ENCODE measurements around the gene GFM2.
A peak's percentile ranks its signal among the peaks of the same experiment; 100 is the strongest.

GFM2 gene

GRCh38 chr5:74766418-74766848, 484 bp downstream of the GFM2 start:
- peak overlapping the region; percentile 82 to 96 for H3K4me3 ChIP-seq (ENCODE audit: low read length in 2 of 2)
- H3K4me2 ChIP-seq (ENCODE audit: insufficient read depth, low read length, poor library complexity, severe bottlenecking), result peak overlapping the region; percentile 64
- H3K36me3 ChIP-seq (replicated peaks in 1 of 2; ENCODE audit: control insufficient read depth in 2 of 2, insufficient read depth in 2 of 2, low read length in 2 of 2), result peaks cover 0 to 71% of the 10 kb centered on the region in 2 donors
- H2BK120ac ChIP-seq (ENCODE audit: low read depth, low read length), result no peak overlapping the region
- H3K27ac ChIP-seq (replicated peaks; ENCODE audit: low read length), result no peak overlapping the region
- no peak overlapping the region for H3K23ac ChIP-seq (ENCODE audit: low read depth, low read length, poor library complexity)
- H4K91ac ChIP-seq (ENCODE audit: low read depth, low read length, poor library complexity), result no peak overlapping the region
- no peaks in the 10 kb centered on the region for H3K9me3 ChIP-seq (replicated peaks in 1 of 2; ENCODE audit: control insufficient read depth in 2 of 2, insufficient read depth in 1 of 2, low read depth in 1 of 2, low read length in 2 of 2)
- peak overlapping the region; percentile 91 for H2AFZ ChIP-seq (ENCODE audit: low read length)
- no peak overlapping the region for H3K14ac ChIP-seq (ENCODE audit: low read length)
- H3K4ac ChIP-seq (ENCODE audit: low read length), result no peak overlapping the region
- no peak overlapping the region for H4K8ac ChIP-seq (ENCODE audit: low read depth, low read length)
- no peak overlapping the region for H2AK5ac ChIP-seq (ENCODE audit: low read depth, low read length)
- H3K27me3 ChIP-seq (ENCODE audit: control insufficient read depth in 3 of 3, insufficient read depth in 3 of 3, low read depth in 1 of 3, low read length in 3 of 3), result no peaks in the 10 kb centered on the region
- WGBS, 2 donors (ENCODE audit: extremely low coverage in 2 of 2, insufficient read length in 2 of 2, insufficient replicate concordance in 1 of 2), result no CpG with 5 or more reads among the region's 10 CpGs
- H3K79me1 ChIP-seq (ENCODE audit: low read depth, low read length), result peaks cover 6% of the 10 kb centered on the region
- H3K4me1 ChIP-seq (ENCODE audit: control insufficient read depth in 2 of 2, insufficient read depth in 1 of 2, low read depth in 1 of 2, low read length in 2 of 2), result peaks cover 8 to 14% of the 10 kb centered on the region in 2 donors
- no peak overlapping the region for H2BK5ac ChIP-seq (ENCODE audit: low read length)
- DNase-seq (ENCODE audit: low spot score), result peak; percentile 21
- no peak overlapping the region for H3K18ac ChIP-seq (ENCODE audit: low read length)
- no peak overlapping the region for H2BK15ac ChIP-seq (ENCODE audit: low read length)
- H2BK12ac ChIP-seq (ENCODE audit: low read length), result no peak overlapping the region
- H3K9ac ChIP-seq (ENCODE audit: low read depth, low read length, poor library complexity), result peak overlapping the region; percentile 94

DNA sequence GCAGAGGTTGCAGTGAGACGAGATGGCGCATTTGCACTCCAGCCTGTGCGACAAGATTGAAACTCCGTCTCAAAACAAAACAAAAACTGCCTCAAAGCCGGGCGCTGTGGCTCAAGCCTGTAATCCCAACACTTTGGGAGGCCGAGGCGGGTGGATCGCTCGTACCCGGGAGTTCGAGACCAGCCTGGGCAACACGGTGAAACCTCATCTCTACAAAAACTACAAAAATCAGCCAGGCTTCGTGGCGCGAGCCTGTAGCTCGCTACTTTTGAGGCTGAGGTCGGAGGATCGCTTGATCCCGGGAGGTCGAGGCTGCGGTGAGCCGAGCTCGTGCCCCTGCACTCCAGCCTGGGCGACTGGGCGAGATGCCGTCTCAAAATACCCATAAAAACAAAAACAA, 988 bp downstream of the GFM2 start:
- Histone ChIP-seq H2AK5ac (ENCODE audit: low read depth, low read length) (no peak overlapping the region), H3K36me3 (replicated peaks in 1 of 2; ENCODE audit: control insufficient read depth in 2 of 2, insufficient read depth in 2 of 2, low read length in 2 of 2) (peaks cover 0 to 71% of the 10 kb centered on the region in 2 donors), H3K18ac (ENCODE audit: low read length) (no peak overlapping the region), H3K4ac (ENCODE audit: low read length) (no peak overlapping the region), H2BK5ac (ENCODE audit: low read length) (no peak overlapping the region), H4K8ac (ENCODE audit: low read depth, low read length) (no peak overlapping the region), H3K9me3 (replicated peaks in 1 of 2; ENCODE audit: control insufficient read depth in 2 of 2, insufficient read depth in 1 of 2, low read depth in 1 of 2, low read length in 2 of 2) (no peaks in the 10 kb centered on the region), H2BK15ac (ENCODE audit: low read length) (no peak overlapping the region), H2BK120ac (ENCODE audit: low read depth, low read length) (no peak overlapping the region), H2BK12ac (ENCODE audit: low read length) (no peak overlapping the region), H3K9ac (ENCODE audit: low read depth, low read length, poor library complexity) (no peak overlapping the region), H3K79me1 (ENCODE audit: low read depth, low read length) (peaks cover 6% of the 10 kb centered on the region), H3K4me1 (ENCODE audit: control insufficient read depth in 2 of 2, insufficient read depth in 1 of 2, low read depth in 1 of 2, low read length in 2 of 2) (peaks cover 8 to 14% of the 10 kb centered on the region in 2 donors), H3K4me2 (ENCODE audit: insufficient read depth, low read length, poor library complexity, severe bottlenecking) (peak overlapping the region; percentile 64), H3K27ac (replicated peaks; ENCODE audit: low read length) (no peak overlapping the region), H3K27me3 (ENCODE audit: control insufficient read depth in 3 of 3, insufficient read depth in 3 of 3, low read depth in 1 of 3, low read length in 3 of 3) (no peaks in the 10 kb centered on the region), H3K4me3 (ENCODE audit: low read length in 2 of 2) (peak overlapping the region; percentile 67 to 82), H3K23ac (ENCODE audit: low read depth, low read length, poor library complexity) (no peak overlapping the region), H3K14ac (ENCODE audit: low read length) (no peak overlapping the region), H4K91ac (ENCODE audit: low read depth, low read length, poor library complexity) (no peak overlapping the region), H2AFZ (ENCODE audit: low read length) (no peak overlapping the region)
- DNase-seq (ENCODE audit: low spot score), result no peak
- WGBS, 2 donors (ENCODE audit: extremely low coverage in 2 of 2, insufficient read length in 2 of 2, insufficient replicate concordance in 1 of 2), result no CpG with 5 or more reads among the region's 27 CpGs

GRCh38 chr5:74765201-74765600, 1.7 kb downstream of the GFM2 start:
- Histone ChIP-seq H3K14ac (ENCODE audit: low read length) (no peak overlapping the region), H4K8ac (ENCODE audit: low read depth, low read length) (no peak overlapping the region), H2BK120ac (ENCODE audit: low read depth, low read length) (no peak overlapping the region), H2BK15ac (ENCODE audit: low read length) (no peak overlapping the region), H3K9me3 (replicated peaks in 1 of 2; ENCODE audit: control insufficient read depth in 2 of 2, insufficient read depth in 1 of 2, low read depth in 1 of 2, low read length in 2 of 2) (no peaks in the 10 kb centered on the region), H3K18ac (ENCODE audit: low read length) (no peak overlapping the region), H4K91ac (ENCODE audit: low read depth, low read length, poor library complexity) (no peak overlapping the region), H2AFZ (ENCODE audit: low read length) (no peak overlapping the region), H3K79me1 (ENCODE audit: low read depth, low read length) (peaks cover 6% of the 10 kb centered on the region), H3K9ac (ENCODE audit: low read depth, low read length, poor library complexity) (no peak overlapping the region), H2BK12ac (ENCODE audit: low read length) (no peak overlapping the region), H2AK5ac (ENCODE audit: low read depth, low read length) (no peak overlapping the region), H2BK5ac (ENCODE audit: low read length) (no peak overlapping the region), H3K27me3 (ENCODE audit: control insufficient read depth in 3 of 3, insufficient read depth in 3 of 3, low read depth in 1 of 3, low read length in 3 of 3) (no peaks in the 10 kb centered on the region), H3K23ac (ENCODE audit: low read depth, low read length, poor library complexity) (no peak overlapping the region), H3K4me1 (ENCODE audit: control insufficient read depth in 2 of 2, insufficient read depth in 1 of 2, low read depth in 1 of 2, low read length in 2 of 2) (peaks cover 8 to 14% of the 10 kb centered on the region in 2 donors), H3K4me2 (ENCODE audit: insufficient read depth, low read length, poor library complexity, severe bottlenecking) (no peak overlapping the region), H3K36me3 (replicated peaks in 1 of 2; ENCODE audit: control insufficient read depth in 2 of 2, insufficient read depth in 2 of 2, low read length in 2 of 2) (peaks cover 0 to 71% of the 10 kb centered on the region in 2 donors), H3K4me3 (ENCODE audit: low read length in 2 of 2) (no peak overlapping the region), H3K4ac (ENCODE audit: low read length) (no peak overlapping the region), H3K27ac (replicated peaks; ENCODE audit: low read length) (no peak overlapping the region)
- no peak for DNase-seq (ENCODE audit: low spot score)
- no CpG with 5 or more reads among the region's 9 CpGs for WGBS, 2 donors (ENCODE audit: extremely low coverage in 2 of 2, insufficient read length in 2 of 2, insufficient replicate concordance in 1 of 2)

- H3K27me3 ChIP-seq (ENCODE audit: control insufficient read depth in 3 of 3, insufficient read depth in 3 of 3, low read depth in 1 of 3, low read length in 3 of 3), result no peaks in the 10 kb centered on the region
- H4K91ac ChIP-seq (ENCODE audit: low read depth, low read length, poor library complexity), result no peak overlapping the region
- peaks cover 6% of the 10 kb centered on the region for H3K79me1 ChIP-seq (ENCODE audit: low read depth, low read length)
- DNase-seq (ENCODE audit: low spot score), result no peak
- H2BK5ac ChIP-seq (ENCODE audit: low read length), result no peak overlapping the region
- no peak overlapping the region for H3K14ac ChIP-seq (ENCODE audit: low read length)
- no peak overlapping the region for H2AK5ac ChIP-seq (ENCODE audit: low read depth, low read length)
- no peak overlapping the region for H3K4ac ChIP-seq (ENCODE audit: low read length)
- no peak overlapping the region for H2BK12ac ChIP-seq (ENCODE audit: low read length)
- no peaks in the 10 kb centered on the region for H3K9me3 ChIP-seq (replicated peaks in 1 of 2; ENCODE audit: control insufficient read depth in 2 of 2, insufficient read depth in 1 of 2, low read depth in 1 of 2, low read length in 2 of 2)
- H3K18ac ChIP-seq (ENCODE audit: low read length), result no peak overlapping the region
- H3K23ac ChIP-seq (ENCODE audit: low read depth, low read length, poor library complexity), result no peak overlapping the region
- H3K4me1 ChIP-seq (ENCODE audit: control insufficient read depth in 2 of 2, insufficient read depth in 1 of 2, low read depth in 1 of 2, low read length in 2 of 2), result peaks cover 8 to 14% of the 10 kb centered on the region in 2 donors
- H3K36me3 ChIP-seq (replicated peaks in 1 of 2; ENCODE audit: control insufficient read depth in 2 of 2, insufficient read depth in 2 of 2, low read length in 2 of 2), result peaks cover 0 to 70% of the 10 kb centered on the region in 2 donors
- H3K9ac ChIP-seq (ENCODE audit: low read depth, low read length, poor library complexity), result no peak overlapping the region
- no peak overlapping the region for H3K27ac ChIP-seq (replicated peaks; ENCODE audit: low read length)
- H3K4me3 ChIP-seq (ENCODE audit: low read length in 2 of 2), result no peak overlapping the region
- H3K4me2 ChIP-seq (ENCODE audit: insufficient read depth, low read length, poor library complexity, severe bottlenecking), result no peak overlapping the region
- H2AFZ ChIP-seq (ENCODE audit: low read length), result no peak overlapping the region
- no peak overlapping the region for H2BK15ac ChIP-seq (ENCODE audit: low read length)
- H4K8ac ChIP-seq (ENCODE audit: low read depth, low read length), result no peak overlapping the region
- H2BK120ac ChIP-seq (ENCODE audit: low read depth, low read length), result no peak overlapping the region
These were observed 3.4 kb downstream of the GFM2 start for GRCh38 chr5:74763504-74763903.
